ENCODE measurements around the gene QSER1.
"Not testable (repeated sequence)": the region's sequence is repeated elsewhere in the genome, so short reads cannot be mapped to it uniquely, and the experiment has no call there.

QSER1 gene

DNA sequence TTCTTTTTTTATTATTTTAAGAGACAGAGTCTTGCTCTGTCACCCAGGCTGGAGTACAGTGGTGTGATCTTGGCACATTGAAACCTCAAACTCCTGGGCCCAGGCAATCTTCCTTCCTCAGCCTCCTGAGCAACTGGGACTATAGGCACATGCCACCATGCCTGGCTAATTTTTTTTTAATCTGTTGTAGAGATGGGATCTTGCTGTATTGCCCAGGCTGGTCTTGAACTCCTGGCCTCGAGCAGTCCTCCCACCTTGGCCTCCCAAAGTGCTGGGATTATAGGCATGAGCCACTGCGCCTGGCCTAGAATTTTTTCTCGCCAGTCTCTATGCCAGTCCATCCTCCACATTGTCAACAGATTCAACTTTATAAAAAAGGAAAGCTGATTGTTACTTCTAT, 44.7 kb downstream of the QSER1 start:
- not testable (repeated sequence) for DNase-seq

- no peak for DNase-seq
Observed at GRCh38 chr11:32939046-32939445, 46.4 kb downstream of the QSER1 start.

DNA sequence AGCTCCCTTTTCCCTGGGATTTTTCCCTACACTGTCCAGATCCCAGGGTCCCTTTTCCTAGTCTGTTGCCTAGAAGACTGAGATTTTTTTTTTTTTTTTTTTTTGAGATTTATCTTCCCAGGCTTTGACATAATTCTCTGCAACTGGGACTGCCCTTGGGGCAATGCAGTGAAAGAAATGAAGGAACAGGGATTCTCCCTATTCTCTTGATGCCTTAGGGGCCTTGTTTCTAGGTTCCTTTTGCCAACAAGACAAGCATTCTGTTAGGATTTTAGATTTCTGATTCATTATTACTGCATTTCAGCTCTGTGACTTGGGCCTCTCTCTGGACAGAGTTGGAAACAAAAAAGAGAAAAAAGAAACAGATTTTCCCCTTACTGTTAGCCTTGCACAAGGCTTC, 47.3 kb downstream of the QSER1 start:
- no peak for DNase-seq

DNA sequence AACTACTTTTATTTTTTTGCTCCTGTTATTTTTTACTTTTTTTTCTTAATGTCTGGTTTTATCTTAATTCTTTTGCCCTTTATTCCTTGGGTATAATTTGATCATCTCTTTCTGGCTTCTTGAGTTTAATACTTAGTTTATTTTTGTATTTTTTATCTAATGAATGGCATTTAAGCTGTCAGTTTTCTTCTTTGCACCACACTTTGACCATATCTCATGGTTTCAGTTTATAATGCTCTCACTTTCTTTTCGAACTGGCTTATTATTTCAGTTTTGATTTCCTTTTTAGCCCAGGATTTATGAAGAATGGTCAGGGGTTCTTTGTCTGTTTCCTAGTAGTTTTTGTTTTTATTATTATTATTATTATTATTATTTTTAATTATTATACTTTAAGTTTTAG, 48.3 kb downstream of the QSER1 start:
- no peak for DNase-seq

DNA sequence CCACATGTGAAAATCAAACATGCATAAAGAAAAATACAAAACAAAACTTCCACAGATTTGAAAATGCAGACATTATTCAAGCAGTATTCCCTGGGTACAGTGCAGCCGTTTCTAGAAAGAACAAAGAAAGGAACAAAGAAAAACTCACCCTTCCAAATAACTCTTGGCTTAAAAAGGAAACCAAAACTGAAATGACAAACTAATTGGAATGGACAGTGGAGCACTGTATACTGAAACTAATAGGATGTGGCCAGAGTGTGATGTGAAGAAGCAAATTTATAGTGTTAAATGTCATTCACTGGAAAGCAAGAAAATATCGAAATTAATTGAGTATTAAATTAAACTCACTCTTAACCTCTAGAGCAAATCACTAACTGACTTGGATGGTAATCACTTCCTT, 55.4 kb downstream of the QSER1 start:
- DNase-seq: no peak

DNA sequence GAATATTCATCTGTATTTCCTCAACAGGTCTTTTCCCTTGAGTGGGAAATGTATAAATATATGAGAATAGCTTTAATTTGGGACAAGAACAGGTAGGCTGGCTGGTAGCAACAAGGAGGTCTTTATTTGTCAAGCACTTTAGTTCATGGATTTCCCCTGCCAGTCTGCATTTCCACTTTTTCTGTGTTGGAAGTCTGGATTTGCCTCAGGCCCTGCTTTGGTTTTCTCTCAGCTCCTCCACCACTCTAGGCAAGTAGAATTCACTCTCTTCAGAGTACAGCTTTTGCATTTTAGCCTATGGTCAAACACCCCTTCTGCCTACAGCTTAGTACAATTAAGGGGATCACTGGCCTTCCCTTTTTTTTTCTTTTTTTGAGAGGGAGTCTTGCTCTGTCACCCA, 57.1 kb downstream of the QSER1 start:
- no peak for DNase-seq

DNA sequence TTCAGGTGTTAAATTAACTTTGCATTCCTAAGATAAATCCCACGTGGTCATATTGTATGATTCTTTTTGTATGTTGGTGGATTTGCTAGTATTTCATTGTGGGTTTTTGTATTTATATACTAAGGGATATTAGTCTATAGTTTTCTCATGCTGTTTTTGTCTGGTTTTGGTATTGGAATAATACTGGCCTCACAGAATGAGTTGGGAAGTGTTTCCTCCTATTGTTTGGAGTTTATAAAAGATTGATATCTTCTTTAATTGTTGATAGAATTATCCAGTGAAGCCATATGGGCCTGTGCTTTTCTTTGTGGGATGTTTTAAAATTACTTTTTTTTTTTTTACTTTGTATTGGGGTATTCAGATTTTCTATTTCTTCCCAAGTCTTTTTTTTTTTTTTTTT, 59.8 kb downstream of the QSER1 start:
- DNase-seq: no peak

DNA sequence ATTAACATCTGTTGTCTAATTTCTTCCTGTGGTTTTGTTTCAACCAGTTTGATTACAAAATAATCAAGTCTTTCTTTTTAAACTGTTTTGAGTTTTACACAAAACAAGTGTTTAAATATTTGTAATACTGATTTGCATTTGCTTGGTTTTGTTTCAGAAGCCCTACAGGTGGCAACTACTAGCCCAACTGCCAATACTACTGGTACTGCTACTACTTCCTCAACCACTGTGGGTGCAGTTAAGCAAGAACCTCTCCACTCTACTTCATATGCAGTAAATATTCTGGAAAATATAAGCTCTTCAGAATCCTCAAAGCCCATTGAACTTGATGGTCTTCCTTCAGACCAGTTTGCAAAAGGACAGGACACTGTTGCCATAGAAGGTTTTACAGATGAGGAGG, 61.1 kb downstream of the QSER1 start:
- no peak for DNase-seq

DNA sequence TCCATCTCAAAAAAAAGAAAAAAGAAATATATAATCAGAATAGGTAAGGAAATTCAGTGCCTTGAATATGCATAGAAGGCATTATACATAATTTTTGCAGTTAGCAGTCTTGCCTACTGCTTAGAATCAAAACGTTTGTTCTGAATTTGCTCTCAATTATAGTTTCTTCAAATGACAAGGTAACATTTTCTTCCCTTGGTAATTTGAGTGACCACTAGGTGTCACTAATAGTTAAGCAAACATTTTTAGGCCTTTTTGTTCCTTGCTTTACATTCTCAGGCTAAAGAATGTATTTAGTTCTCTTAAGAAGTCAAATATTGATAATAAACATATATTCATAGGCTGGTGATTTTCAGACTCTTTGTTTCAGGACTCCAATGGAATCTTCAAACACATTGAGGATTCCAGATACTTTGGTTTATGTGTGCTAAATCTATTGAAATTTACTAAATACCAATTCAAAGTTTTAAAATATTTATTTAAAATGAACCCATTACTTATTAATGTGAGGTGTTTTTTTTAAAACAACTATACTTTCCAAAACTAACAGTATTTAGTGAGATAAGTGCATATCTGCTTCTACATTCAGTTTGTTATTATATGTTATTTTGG, 68.0 kb downstream of the QSER1 start:
- DNase-seq: peak; percentile 63

GRCh38 chr11:32962016-32962415, 69.4 kb downstream of the QSER1 start:
- no peak for DNase-seq

- DNase-seq: no peak
Observed at GRCh38 chr11:32963721-32964120, 71.1 kb downstream of the QSER1 start.

DNA sequence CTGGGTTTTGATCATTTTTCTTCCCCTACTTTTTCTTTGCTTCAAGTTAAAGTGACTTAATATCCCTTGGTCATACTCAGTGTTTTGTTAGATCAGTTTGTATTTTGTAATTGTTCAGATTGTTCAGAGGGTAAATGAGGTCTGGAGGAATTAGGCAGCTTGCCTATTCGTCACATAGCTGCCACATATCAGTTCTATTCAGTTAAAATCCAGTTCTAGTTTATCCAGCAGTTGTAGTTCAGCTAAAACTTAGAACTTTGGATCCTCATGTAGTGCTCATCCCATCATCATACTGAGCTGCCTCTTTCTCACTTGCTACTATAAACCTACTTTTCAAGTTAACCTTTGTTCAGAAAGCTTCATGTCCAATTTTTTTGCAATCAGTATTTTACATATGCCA, 75.9 kb downstream of the QSER1 start:
- no peak for DNase-seq

DNA sequence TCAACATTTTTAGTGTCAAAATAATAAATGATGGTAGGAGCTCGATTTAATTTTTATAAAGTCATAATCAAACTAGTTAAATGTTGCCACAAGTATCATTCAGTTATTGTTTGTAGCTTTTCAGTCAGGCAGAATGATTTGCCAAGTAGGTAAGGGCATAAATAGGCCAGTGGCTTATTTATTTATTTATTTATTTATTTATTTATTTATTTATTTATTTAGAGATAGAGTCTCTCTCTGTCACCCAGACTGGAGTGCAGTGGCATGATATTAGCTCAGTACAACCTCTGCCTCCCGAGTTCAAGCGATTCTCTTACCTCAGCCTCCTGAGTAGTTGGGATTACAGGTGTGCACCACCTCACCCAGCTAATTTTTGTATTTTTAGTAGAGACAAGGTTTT, 79.6 kb downstream of the QSER1 start:
- DNase-seq: not testable (repeated sequence)

DNA sequence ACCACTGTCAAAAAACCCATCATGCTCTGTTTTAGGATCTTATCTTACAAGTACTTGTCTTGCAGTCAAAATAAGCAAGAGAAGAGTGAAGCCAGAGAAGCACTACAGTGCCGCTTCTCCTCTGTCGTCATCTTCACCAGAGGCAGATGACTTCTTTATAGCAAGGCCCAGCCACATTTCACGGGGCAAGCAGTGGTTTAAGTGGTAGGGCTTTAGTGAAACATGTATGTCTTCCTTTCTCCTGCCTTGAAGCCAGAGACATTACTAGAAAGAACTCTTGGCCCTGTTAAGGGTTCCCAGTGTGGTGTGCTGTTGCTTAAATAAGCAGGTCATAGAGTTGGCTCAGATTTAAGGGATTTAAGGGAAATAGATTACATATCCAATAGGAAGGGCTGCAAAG, 80.2 kb downstream of the QSER1 start:
- DNase-seq: no peak

GRCh38 chr11:32982626-32983025, 90.0 kb downstream of the QSER1 start:
- DNase-seq: no peak

DNA sequence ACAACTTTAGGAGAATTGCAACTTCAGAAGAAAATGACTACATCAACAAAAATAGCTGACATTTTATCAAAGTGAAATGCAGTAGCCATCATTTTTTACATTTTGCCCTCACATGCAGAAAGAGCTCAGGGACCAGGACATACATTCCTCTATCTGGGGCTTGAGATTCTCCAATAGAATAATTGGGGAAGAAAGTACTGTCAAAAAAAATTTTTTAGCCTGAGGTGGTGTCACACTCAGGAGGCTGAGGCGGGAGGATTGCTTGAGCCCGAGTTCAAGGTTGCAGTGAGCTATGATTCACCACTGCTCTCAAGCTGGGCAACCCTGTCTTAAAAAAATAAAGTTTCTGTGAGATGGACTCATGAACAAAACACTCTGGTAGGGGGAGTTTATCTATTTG, 90.9 kb downstream of the QSER1 start:
- DNase-seq: no peak

DNA sequence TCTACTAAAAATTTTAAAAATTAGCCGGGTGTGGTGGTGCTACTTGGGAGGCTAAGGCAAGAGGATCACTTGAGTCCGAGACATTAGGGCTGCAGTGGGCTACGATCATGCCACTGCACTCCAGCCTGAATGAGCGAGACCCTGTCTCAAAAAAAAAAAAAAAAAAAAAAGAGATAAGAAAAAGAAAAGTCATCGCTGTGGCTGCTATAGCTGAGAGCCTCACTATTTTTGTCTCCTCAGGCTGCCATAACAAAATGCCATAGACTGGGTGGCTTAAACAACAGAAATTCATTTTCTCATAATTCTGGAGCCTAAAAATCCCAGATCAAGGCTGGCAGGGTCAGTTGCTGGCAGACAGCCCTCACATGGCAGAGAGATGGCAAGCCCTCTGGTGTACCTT, 93.0 kb downstream of the QSER1 start:
- DNase-seq: no peak

- no peak for DNase-seq
Observed at GRCh38 chr11:32987851-32988250, 95.2 kb downstream of the QSER1 start.

GRCh38 chr11:32990481-32990880, 97.9 kb downstream of the QSER1 start:
- DNase-seq: no peak

- DNase-seq: no peak
Observed at GRCh38 chr11:32991427-32991826, 98.8 kb downstream of the QSER1 start.

GRCh38 chr11:32991898-32992297, 99.3 kb downstream of the QSER1 start:
- DNase-seq: no peak

DNA sequence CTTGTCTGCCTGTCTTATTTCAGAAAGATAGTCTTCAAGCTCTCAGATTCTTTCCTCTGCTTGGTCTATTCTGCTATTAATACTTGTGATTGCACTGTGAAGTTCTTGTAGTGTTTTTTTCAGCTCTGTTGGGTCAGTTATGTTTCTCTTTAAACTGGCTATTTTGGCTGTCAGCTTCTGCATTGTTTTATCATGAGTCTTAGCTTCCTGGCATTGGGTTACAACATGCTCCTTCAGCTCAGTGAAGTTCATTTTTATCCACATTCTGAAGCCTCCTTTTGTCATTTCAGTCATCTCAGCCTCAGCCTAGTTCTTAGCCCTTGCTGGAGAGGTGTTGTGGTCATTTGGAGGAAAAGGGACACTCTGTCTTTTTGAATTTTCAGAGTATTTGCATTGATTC, 107.6 kb downstream of the QSER1 start:
- DNase-seq: no peak

DNA sequence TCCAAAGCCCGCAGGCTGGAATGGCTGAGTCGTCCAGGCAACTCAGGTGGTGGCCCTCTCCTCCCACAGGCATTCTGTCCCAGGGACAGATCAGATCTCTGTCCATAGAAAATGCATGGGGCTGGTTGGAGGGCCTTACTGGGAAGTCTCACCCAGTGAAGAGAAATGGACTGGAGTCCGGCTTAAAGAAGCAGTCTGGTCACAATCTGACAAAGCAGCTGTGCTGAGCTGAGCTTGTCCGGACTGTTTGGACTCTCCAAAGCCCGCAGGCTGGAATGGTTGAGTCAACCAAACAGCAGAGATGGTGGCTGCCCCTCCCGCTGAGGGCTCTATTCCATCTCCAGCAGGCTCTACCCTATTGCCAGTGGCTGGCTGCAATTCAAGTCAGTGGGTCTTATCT, 108.7 kb downstream of the QSER1 start:
- no peak for DNase-seq

- DNase-seq: no peak
Observed at GRCh38 chr11:33001751-33002542, 109.3 kb downstream of the QSER1 start.

- no peak for DNase-seq
Observed at GRCh38 chr11:33005175-33005574, 112.6 kb downstream of the QSER1 start.
